Activated CD8-positive, alpha-beta memory T cell treated with anti-CD3 and anti-CD28 coated beads, Interleukin-2, amount 50 U/mL, for 24 hours (primary cell): ENCODE measurements around the gene ARL2.

Experiments used
- DNase-seq: peaks from one replicate; pipeline ENCODE4 v3.0.0-alpha.2; 2020; ENCODE audit errors: extremely low read depth

The ARL2 gene

DNA sequence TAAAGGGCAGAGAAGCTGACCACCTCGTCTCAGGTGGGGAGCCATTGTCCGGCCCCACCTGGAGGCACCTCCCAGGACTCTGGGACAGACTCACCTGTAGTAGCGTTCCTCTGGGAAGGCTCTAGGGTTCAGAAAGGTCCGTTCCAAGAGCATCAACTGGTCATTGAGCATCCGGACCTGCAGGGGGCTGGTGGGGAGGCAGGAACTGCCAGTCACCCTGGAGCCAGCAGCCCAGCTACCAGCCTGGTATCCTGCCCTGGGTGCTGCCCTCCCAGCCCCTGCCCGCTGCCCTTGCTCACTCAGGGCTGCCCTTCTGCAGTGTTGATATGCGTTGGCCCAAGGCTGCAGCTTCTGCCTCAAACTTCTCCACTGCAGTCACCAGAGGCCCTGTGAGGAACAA, 31.8 kb downstream of the ARL2 start:
- no peak for DNase-seq

DNA sequence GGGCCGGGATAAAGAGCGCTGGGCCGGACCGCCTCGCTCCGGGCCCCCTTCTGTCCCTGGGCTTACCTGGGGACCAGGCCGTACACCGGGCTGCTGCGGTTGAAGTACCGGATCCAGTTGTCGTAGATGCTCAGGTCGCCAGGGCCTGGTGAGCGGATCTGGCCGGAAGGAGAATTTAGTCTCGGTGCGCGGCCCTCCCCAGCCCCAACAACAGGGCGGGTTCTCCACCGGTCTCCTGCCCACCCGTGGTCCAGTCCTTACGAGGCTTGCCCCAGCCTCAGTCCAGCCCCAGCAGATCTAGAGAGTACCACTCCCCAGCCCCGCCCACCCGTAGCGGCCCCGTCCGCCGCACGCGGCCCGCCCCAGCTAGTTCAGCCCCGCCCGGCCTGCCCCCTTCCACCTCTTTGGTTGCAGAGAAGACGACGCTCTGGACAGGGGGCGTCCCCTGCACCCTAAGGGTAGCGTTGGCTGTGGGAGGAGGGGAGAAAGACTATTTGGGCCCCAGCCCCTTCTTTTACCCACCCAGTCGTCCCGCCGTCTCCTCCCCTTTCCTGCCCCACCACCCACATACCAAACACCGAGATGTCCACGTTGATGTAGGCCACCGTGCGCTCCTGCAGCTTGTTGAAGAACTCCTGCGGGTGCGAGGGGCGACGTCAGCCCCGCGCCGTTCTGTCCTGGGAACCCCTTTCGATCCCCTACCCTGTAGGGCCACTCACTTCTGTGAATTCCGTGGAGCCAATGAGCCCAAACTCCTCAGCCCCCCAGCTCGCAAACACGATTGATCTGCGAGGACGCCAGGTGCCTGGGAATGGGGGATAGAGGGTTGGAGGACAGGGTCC, 33.8 kb downstream of the ARL2 start:
- DNase-seq: no peak

GRCh38 chr11:65051398-65051858, 37.5 kb downstream of the ARL2 start:
- no peak for DNase-seq

DNA sequence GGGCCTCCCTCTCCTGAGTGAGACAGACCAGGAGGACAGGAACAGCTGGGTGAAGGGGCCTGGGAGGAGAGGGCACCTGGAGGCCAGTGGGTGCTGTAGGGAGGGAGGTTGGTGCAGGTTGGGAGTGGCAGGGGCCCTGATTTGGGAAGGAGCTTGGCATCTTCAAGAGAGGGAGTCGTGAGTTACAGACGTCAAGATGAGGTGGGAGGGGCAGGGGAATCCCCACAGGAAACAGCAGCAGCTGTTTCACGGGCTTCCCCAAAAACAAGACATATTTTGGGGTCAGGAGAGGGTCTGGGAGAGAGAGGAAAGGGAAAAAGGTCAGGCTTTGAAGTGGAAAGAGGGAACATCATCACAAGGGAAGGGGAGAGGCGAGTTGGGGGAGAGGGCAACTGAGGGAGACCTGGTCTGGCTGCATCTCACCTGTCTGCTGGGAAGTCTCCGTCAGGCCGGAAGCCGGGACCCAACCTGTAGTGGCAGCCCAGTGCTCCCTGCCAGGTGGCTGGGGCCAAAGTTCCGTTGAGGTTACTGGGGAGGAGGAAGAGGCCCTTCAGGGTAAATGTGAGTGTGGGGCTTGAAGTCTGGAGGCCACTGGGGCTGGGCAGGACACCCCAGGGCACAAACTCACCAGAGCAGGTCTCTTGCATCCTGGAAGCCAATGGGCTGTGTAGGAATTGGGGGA, 40.0 kb downstream of the ARL2 start:
- no peak for DNase-seq

DNA sequence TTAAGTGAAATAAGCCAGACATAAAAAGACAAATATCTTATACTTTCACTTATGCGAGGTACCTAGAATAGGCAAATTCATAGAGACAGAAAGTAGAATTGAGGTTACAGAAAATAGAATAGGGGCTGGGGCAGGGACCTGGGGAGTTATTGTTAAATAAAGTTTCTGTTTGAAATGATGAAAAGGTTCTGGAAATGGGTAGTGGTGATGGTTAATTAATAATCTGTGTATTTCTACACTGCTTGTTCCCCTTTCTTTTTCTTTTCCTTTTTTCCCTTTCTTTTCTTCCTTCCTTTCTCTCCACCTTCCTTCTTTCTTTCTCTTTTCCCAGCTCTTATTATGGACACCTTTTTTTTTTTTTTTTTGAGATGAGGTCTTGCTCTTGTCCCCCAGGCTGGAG, 41.6 kb downstream of the ARL2 start:
- DNase-seq: no peak

GRCh38 chr11:65056999-65057398, 43.0 kb downstream of the ARL2 start:
- DNase-seq: no peak

DNA sequence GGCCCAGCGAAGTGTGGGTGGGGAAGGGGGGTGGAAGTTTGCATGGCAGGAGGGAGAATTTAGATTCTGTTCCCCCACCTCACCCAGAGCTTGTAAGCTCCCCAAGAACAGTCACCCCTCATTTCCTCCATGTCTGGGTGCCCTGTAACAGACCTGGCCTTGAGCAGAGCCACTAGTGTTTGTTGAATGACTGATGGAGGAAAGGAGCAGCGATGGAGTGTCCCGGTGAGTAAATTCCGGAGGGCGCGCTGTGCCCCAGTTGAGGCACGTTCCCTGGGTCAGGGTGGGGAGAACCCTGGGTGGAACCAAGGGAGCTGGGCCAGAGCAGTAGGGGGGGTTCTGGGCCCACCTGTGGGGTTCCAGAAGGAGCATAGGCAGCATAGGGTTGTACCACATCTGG, 43.6 kb downstream of the ARL2 start:
- DNase-seq: no peak

DNA sequence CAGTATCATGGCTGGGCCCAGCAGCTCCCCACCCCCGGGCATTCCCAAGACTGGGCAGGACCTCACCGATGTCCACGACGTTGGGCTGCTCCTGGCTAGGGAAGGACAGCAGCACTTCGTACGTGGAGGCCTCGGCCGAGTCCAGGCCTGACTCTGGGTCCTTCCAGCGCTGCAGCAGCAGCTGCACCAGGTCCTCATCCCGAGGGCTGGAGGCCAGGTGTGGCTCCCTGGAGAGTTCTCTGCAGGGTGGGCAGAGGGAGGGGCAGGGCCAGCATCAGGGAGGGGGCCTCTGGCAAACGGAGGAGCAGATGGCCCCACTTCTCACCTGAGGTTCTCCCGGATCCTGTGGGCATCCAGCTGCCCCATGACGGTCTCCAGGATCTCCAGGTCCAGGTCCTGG, 44.1 kb downstream of the ARL2 start:
- no peak for DNase-seq

DNA sequence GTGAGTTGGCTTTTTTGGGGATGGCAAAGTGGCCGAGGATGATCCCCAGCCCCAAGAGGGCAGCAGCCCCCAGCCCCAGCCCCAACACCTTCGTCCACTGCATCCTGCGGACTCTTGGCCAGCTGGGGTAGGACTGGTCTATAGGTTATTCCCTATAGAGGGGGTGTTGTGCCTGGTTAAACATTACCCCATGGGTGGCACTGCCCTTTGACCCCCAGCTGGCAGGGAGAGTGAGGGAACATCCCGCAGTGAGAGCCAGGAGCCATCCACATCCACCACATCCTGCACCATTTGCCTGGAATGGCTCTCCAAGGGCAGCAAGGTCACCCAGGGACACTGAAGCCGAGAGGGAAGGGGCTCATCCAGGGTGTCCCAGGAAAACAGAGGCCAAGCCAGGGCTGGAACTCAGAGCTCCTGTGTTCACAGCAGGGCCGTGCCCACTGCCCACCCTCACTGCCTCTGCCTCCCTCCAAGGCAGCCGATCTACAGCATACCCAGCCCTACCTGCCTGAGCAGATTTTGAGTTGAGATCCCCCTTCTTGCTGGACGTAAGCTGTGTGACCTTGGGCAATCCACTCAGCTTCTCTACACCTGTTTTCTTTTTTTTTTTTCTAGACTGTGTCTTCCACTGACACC, 44.6 kb downstream of the ARL2 start, which contains the start of gene NAALADL1:
Gene NAALADL1, minus strand, starts transcription at position 135 of the 636 bp plus-strand sequence. Its CDS starts 32 bp downstream, at position 103.
- no peak for DNase-seq

DNA sequence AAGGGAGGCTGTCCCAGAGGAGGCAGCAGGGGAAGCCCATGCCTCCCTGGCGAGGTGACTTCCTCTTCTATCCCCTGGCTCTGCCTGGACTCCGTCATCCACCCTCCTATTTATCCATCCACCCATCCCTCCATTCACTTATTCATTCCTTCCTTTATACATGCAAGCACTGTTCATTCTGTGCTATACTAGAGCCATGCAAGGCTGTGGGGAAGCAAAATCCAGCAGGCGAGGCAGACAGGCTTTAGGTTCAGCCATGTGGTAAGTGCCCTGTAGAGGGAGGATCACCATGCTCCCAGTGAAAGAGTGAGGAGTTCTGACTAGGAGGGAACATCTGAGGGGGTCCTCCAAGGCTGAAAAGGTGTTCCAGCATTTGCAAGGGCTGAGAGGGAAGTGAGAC, 45.6 kb downstream of the ARL2 start:
- DNase-seq: no peak

DNA sequence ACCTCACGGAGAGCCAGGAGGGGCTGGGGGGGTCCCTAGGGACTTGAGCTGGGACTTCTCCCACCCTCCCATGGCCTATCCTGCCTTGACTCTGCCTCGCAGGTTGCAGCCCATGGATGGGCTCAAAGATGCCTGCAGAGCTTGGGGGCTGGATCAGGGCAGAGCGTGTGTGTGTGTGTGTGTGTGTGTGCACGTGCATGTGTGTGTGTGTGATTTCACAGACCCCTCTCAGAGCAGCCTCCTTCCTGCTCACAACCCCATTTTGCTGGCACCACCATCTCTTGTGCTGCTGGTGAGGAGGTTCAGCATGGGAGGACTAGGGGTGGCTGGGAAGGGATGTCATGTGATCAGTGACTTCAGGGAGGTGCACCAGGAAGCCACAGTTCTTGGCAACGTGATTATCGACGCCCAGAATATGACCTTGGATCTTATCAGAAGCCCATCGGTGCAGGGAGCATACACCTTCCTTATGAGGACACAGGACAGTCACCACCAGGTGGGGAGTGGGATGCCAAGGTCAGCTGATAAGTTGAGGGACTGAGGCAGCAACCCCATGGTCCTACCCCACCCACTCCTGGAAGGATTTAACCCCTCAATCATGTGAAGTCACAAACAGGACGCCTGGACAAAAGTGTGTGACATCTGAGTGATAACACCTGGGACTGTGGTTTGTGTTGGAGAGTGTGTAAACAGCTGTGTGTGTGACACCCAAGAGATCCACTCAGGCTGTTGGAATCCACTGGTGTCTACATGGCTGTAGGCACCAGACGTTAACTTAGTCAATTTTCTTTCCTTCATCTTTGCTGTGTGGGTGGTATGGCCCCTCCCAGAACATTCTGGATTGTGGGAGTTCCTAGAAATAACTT, 46.2 kb downstream of the ARL2 start:
- DNase-seq: no peak

GRCh38 chr11:65060913-65061408, 47.0 kb downstream of the ARL2 start:
- no peak for DNase-seq

GRCh38 chr11:65063532-65063931, 49.6 kb downstream of the ARL2 start:
- DNase-seq: no peak

DNA sequence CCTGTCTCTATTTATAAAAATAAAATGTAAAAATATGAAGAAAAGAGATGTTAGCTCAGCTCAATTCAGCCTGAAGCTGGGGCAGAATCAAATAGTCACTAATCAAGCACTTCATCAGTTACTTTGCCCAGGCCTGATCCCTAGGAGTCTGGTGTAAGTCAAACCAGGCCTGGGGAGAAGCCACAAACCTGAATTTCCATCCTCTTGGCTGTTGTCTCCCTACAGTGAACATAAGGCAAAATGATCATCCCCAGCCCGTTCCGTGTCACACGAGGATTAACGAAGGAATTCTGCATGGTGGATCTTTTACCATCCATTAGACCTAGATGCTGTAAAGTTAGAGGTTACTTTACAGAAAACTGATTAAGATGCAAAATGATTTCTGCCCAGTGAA, 50.9 kb downstream of the ARL2 start:
- no peak for DNase-seq

GRCh38 chr11:65065851-65066250, 51.9 kb downstream of the ARL2 start:
- no peak for DNase-seq

- DNase-seq: no peak
Measured at GRCh38 chr11:65066315-65066714, 52.4 kb downstream of the ARL2 start.

DNA sequence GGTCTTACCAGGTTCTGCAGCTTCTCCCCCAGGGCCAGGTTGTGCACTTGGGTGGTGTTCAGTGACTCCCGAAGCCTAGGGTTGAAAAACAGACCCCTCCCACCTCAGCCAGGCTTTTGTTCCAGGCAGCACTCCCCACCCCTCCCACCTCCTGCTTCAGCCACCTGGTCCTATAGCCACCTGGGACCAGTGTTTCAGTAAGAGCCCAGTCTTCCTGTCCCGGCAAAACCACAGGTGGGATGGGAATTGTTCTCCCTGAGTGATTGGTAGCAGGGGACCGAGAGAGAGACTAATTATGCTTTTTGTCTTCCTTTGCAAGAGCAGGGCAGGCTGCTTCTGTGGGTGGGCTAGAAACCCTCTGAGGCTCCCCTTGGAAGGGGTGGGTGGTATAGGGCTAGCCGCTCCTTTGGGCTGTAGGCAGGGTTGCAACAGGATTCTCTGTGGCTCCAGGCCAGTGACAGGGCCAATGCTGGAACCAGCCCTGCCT, 52.9 kb downstream of the ARL2 start:
- no peak for DNase-seq

- DNase-seq: no peak
Measured at GRCh38 chr11:65067446-65067845, 53.5 kb downstream of the ARL2 start.

DNA sequence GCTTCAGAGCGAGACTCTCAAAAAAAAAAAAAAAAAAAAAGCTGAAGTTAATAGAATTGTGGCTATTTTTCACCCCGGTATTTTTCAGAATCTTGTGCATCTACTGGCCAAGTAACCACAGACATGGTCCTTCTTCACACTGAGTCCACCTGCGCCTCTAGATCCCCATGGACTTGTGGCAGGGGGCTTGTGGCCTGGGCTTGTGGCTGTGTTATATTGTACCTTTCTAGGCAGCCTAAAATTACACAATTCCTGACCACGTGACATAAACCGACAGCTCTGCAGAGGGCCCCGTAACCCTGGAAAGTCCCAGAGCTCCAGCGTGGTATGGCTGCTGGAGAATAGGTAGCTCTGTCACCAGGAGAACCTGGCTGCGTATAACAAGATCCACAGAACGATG, 55.3 kb downstream of the ARL2 start:
- DNase-seq: no peak
